NCI-H1417 treated with DMSO at 0.1 percent for 48 hours (cell line): ENCODE data around the gene KRT40.
A peak's percentile ranks its signal among the peaks of the same experiment; 100 is the strongest.

Source experiments
- DNase-seq: peaks from one replicate; lab custom pipeline; 2025; lab: John Stamatoyannopoulos, UW

KRT40 gene

GRCh38 chr17:40996829-40997228 lies 12.7 kb upstream of the KRT40 start:
- no peak for DNase-seq

- DNase-seq = no peak
Observed at GRCh38 chr17:40995116-40995515, 11.0 kb upstream of the KRT40 start.

- peak; percentile 41 for DNase-seq
Observed at GRCh38 chr17:40993839-40994238, 9.7 kb upstream of the KRT40 start, which contains the start of gene KRTAP3-3. Gene KRTAP3-3 (minus strand): TSS chr17:40994164. CDS start chr17:40994097, 67 bp downstream.

- DNase-seq = no peak
Observed at GRCh38 chr17:40993084-40993483, 9.0 kb upstream of the KRT40 start.

GRCh38 chr17:40992666-40993065 lies 8.5 kb upstream of the KRT40 start:
- no peak for DNase-seq

GRCh38 chr17:40986920-40987319 lies 2.8 kb upstream of the KRT40 start:
- no peak for DNase-seq

GRCh38 chr17:40981115-40981514 lies 3.0 kb downstream of the KRT40 start:
- no peak for DNase-seq

GRCh38 chr17:40980596-40980995 lies 3.5 kb downstream of the KRT40 start:
- no peak for DNase-seq

GRCh38 chr17:40980117-40980516 lies 4.0 kb downstream of the KRT40 start:
- DNase-seq = no peak

- DNase-seq = no peak
Observed at GRCh38 chr17:40978575-40979151, 5.5 kb downstream of the KRT40 start.

- no peak for DNase-seq
Observed at GRCh38 chr17:40975516-40975915, 8.6 kb downstream of the KRT40 start.

- no peak for DNase-seq
Observed at GRCh38 chr17:40974366-40974765, 9.8 kb downstream of the KRT40 start.

- no peak for DNase-seq
Observed at GRCh38 chr17:40967582-40967981, 16.5 kb downstream of the KRT40 start.

- DNase-seq = no peak
Observed at GRCh38 chr17:40966848-40967247, 17.3 kb downstream of the KRT40 start, which contains the start of gene KRT39. Gene KRT39 (minus strand): TSS chr17:40966948. CDS start chr17:40966856, 92 bp downstream.

- DNase-seq = no peak
Observed at GRCh38 chr17:40963838-40964237, 20.3 kb downstream of the KRT40 start.

- no peak for DNase-seq
Observed at GRCh38 chr17:40962059-40962561, 22.0 kb downstream of the KRT40 start.

- no peak for DNase-seq
Observed at GRCh38 chr17:40961591-40961990, 22.5 kb downstream of the KRT40 start.

GRCh38 chr17:40960144-40960543 lies 24.0 kb downstream of the KRT40 start:
- DNase-seq = no peak

GRCh38 chr17:40958086-40958953 lies 25.8 kb downstream of the KRT40 start:
- DNase-seq = no peak

- no peak for DNase-seq
Observed at GRCh38 chr17:40956401-40957254, 27.5 kb downstream of the KRT40 start.

GRCh38 chr17:40953881-40954280 lies 30.2 kb downstream of the KRT40 start:
- DNase-seq = no peak

GRCh38 chr17:40952661-40953060 lies 31.5 kb downstream of the KRT40 start:
- DNase-seq = no peak
